MM.1S (cell line): ENCODE results near the gene NID2.

ENCODE experiments used
- CTCF ChIP-seq: fragments of 300-600 bp; sonication (generic); IDR thresholded peaks from 2 replicates; pipeline ENCODE4 v1.5.1; 2016; ENCODE audit warnings: antibody characterized with exemption, low read length, mixed read lengths
- EZH2 ChIP-seq: fragments of 300-600 bp; sonication (generic); optimal IDR thresholded peaks from 2 replicates; pipeline ENCODE3; 2017; ENCODE audit warnings: low read depth, mild to moderate bottlenecking, antibody characterized with exemption, low read length, mixed read lengths

- TF ChIP-seq CTCF (no peak), EZH2 (no peak)
These were observed 65.5 kb downstream of the NID2 start for GRCh38 chr14:52003324-52003723.
